Activated T-cell treated with anti-CD3 and anti-CD28 coated beads, Interleukin-2, amount 50 U/mL, for 48 hours (primary cell): ENCODE measurements around the gene AAR2.

Experiments used
- DNase-seq, 2 experiments: peaks; one replicate each; pipeline ENCODE4 v3.0.0-alpha.2; 2020

AAR2 gene

GRCh38 chr20:36218380-36219064 is 17.8 kb upstream of the AAR2 start:
- DNase-seq = no peak

- DNase-seq = no peak
Measured at GRCh38 chr20:36219671-36220220, 16.5 kb upstream of the AAR2 start.

GRCh38 chr20:36225666-36226065 is 10.6 kb upstream of the AAR2 start:
- DNase-seq = no peak

GRCh38 chr20:36228770-36229169 is 7.5 kb upstream of the AAR2 start:
- no peak for DNase-seq

- no peak for DNase-seq
Measured at GRCh38 chr20:36230019-36230418, 6.3 kb upstream of the AAR2 start.

- no peak for DNase-seq
Measured at GRCh38 chr20:36231331-36231730, 4.9 kb upstream of the AAR2 start.

GRCh38 chr20:36234771-36235320 is 1.4 kb upstream of the AAR2 start:
- DNase-seq = no peak

- no peak for DNase-seq
Measured at GRCh38 chr20:36236786-36237121, 476 bp downstream of the AAR2 start.

GRCh38 chr20:36237477-36237876 is 1.2 kb downstream of the AAR2 start:
- DNase-seq = no peak

- no peak for DNase-seq
Measured at GRCh38 chr20:36238153-36238552, 1.9 kb downstream of the AAR2 start.

- no peak for DNase-seq
Measured at GRCh38 chr20:36238760-36239159, 2.5 kb downstream of the AAR2 start.

- no peak for DNase-seq
Measured at GRCh38 chr20:36240076-36240475, 3.8 kb downstream of the AAR2 start.

GRCh38 chr20:36241678-36242077 is 5.4 kb downstream of the AAR2 start:
- no peak for DNase-seq

GRCh38 chr20:36243726-36244125 is 7.4 kb downstream of the AAR2 start:
- no peak for DNase-seq

- no peak for DNase-seq
Measured at GRCh38 chr20:36246401-36246800, 10.1 kb downstream of the AAR2 start.

- no peak for DNase-seq
Measured at GRCh38 chr20:36248836-36249235, 12.6 kb downstream of the AAR2 start.

- DNase-seq = no peak
Measured at GRCh38 chr20:36249450-36249849, 13.2 kb downstream of the AAR2 start.

- DNase-seq = no peak
Measured at GRCh38 chr20:36251426-36251825, 15.1 kb downstream of the AAR2 start.

- DNase-seq = no peak
Measured at GRCh38 chr20:36252511-36252910, 16.2 kb downstream of the AAR2 start.

GRCh38 chr20:36253036-36253435 is 16.8 kb downstream of the AAR2 start:
- DNase-seq = no peak

GRCh38 chr20:36254076-36254475 is 17.8 kb downstream of the AAR2 start:
- DNase-seq = no peak

- no peak for DNase-seq
Measured at GRCh38 chr20:36255445-36255844, 19.2 kb downstream of the AAR2 start.

GRCh38 chr20:36259177-36260061 is 23.1 kb downstream of the AAR2 start:
- DNase-seq = no peak

- no peak for DNase-seq
Measured at GRCh38 chr20:36260316-36260715, 24.0 kb downstream of the AAR2 start.
